AG10803 (cell line): ENCODE data around the gene TTC21A.

ENCODE experiments used
- DNase-seq: peaks from one replicate; pipeline ENCODE4 v3.0.0; 2010; ENCODE audit warnings: low read depth
- H3K4me3 ChIP-seq: 2 replicates; pipeline ENCODE4 v1.5.1; 2011; ENCODE audit warnings: mild to moderate bottlenecking, low read length, control low read depth
- CTCF ChIP-seq: conservative IDR thresholded peaks from 2 replicates; pipeline ENCODE4 v1.5.1; 2011; ENCODE audit warnings: mild to moderate bottlenecking, low read length, control low read depth, inconsistent platforms

TTC21A gene

GRCh38 chr3:39180183-39180545 is 72.7 kb downstream of the TTC21A start:
- H3K4me3 ChIP-seq, result peak overlapping the region; percentile 55
- no peak for TF ChIP-seq CTCF
- DNase-seq, result no peak

- TF ChIP-seq CTCF, result peak; percentile 13; the same call in 1 of the 2 replicates
- DNase-seq, result peak; percentile 72
- peak overlapping the region; percentile 55 for H3K4me3 ChIP-seq
Observed at GRCh38 chr3:39180546-39181346, 73.3 kb downstream of the TTC21A start.

DNA sequence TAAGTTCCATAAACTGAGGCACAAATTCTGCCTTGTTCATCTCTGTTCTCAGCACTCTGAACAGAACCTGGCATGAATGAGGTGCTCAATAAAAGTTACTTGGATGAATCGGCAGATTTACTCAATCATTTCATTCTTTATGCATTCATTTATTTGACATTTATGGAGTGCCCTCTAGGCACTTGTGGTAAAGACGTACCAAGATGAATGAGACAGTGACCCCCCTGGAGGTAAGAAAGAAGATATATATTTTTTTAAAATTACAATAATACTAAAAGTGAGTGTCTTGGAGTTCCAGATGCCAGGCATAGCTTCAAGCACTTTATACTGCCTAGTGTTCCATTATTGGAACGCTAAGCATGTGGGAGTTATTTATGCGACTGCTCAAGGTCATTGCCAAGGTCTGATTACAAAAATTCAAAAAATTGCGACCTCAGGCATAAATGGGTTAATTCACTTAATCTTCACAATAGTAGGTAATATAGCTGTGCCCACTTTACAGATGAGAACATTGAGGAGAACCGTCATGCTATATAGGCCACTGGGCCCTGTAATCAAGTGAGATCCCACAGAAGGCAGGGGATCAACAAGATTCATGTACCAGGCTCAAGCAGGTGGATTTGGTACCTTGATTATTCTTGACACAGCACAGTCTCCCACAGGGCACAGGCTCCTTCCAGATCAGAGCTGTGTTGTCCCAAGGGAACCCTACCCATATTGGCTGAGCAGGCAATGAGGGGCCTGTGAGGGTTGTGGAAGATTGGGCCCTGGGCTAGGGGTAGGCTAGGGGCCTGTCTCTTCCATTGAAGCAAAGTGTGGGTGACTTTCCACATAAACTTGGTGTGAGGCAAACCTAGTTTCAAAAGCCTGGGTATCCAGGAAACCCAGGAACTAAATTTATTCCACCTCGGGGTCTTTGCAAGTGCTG is 74.2 kb downstream of the TTC21A start:
- H3K4me3 ChIP-seq, result no peak overlapping the region
- DNase-seq, result no peak
- TF ChIP-seq CTCF, result no peak

DNA sequence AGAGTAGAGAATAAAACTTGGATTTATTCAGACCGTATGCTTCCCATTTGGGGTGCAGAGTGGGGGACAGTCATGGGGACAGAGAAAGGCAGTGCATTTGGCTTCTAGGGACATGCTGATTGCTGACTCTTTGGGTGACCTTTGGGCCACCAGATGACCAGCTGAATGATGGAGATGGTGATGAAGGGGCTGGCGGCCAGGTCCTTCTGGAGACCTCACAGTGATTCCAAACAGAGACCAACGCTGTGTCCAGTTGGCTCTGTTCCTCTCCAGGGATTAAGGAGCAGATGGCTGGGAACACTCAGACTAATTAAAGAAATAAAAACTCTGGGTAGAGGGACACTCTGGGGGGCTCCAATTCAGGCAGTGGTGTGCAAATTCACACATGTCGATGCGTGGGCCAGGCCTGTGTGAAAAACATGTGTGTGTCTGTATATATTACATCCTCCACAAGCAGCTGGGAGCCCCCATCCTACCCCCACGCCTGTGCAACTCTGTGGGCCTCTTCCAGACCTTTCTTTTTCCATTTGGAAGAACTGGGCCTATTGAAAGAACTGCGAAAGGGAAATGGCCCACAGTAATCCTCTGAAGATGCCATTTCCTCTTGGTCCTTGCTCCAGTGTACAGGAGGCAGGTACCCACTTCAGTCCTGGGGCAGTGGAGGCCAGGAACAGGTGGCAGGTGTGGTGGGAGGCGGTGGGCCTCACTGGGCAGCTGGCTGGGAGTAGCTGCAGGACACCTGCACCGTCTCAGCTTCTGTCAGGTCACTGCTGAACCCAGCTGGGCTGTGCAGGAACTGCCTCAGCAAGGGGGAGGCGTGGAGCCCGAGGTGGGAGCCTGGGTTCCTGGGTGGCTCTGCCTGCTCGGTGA is 76.0 kb downstream of the TTC21A start:
- TF ChIP-seq CTCF, result no peak
- no peak for DNase-seq
- H3K4me3 ChIP-seq, result no peak overlapping the region

DNA sequence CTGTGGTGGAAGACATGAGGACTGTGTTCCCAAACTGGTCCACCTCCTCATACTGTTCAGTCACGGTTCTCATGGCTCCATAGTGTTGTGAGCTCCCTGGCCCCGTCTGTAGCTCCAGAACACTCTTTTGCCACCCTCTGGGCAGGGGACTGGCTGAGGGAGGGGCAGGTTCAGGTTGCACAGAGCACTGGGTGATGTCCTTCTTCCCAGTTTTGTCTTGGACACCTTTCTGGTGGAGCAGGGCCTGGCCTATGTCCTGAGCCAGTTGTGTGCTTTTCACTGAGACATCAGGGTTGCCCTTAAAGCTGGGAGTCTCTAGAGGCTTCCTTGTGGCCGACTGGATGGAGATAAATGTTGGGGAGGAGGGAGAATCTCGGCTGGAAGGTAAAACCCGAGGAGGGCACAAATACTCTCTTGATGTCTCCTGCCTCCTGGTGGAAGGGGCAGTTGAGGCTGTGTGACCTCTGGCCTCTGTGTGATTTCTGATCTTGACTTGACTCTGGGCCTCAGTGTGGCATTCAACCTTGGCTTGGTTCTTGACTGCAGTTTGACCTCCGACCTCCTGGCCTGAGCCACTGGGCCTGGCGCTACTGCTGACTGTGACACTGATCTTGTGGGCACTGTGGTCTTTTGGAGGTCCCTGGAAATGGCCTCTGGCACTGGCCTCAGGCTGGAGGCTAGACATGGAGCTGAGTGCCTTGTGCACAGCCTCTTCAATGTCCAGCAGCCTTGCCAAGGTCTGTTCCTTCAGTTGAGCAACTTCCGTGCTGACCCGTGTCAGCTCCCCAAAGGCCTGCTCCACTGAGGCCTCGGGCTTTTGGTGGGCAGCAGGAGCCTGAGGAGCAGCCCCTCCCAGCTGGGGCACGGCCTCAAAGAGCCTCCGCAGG is 76.8 kb downstream of the TTC21A start:
- TF ChIP-seq CTCF, result no peak
- H3K4me3 ChIP-seq, result no peak overlapping the region
- no peak for DNase-seq

DNA sequence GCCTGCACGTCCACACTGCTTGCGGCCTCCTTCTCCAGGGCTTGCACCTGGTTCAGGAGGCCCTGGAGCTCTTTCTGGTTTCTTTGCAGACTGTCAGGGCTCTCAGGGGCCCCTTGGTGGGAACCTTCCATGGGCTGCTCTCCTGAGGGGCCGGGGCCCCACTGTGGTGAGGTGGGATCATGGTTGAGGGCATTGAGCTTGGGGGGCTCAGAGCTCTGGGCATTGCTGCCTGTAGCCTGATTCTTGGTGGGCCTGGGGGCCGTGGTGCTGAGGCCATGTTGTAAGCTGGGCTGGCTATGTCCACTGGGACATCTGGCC is 77.4 kb downstream of the TTC21A start:
- no peak overlapping the region for H3K4me3 ChIP-seq
- DNase-seq, result no peak
- TF ChIP-seq CTCF, result no peak
